Measurements from ENCODE around the gene ZMYND11.
"Not testable (repeated sequence)": the region's sequence is repeated elsewhere in the genome, so short reads cannot be mapped to it uniquely, and the experiment has no call there.

The ZMYND11 gene

DNA sequence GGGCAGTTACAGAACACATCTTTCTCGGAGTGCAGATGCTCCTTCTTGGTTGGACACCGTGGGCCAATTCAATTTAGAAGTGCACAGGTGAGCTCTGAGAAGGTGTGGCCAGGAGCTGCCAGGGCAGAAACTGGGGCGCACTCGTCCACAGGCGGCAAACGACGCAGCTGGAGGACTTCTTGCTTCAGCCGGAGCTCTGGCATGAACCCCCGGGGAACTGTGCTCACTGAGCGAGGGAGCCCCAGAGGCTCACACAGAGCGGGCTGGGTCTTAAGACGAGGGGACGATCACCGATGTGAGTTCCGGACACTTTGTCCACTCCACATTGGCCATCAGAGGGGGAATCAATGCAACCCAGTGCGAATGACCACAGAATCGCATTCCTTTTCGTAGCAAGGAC is 140.4 kb downstream of the ZMYND11 start:
- no peak for DNase-seq (ENCODE audit: extremely low spot score, insufficient read length, low read depth)
- FAIRE-seq = no peak

DNA sequence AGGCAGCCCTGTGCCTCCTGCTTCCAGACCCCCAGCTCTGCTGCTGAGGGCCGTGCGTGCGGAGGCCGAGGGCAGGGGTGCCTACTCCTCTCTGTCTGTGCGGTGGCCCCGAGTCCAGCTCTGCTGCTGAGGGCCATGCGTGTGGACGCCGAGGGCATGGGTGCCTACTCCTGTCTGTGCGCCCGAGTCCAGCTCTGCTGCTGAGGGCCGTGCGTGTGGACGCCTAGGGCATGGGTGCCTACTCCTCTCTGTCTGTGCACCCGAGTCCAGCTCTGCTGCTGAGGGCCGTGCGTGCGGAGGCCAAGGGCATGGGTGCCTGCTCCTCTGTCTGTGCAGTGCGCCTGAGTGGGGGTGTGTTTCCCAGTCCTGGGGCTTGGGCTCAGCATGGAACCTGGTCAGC is 142.7 kb downstream of the ZMYND11 start:
- FAIRE-seq = no peak

DNA sequence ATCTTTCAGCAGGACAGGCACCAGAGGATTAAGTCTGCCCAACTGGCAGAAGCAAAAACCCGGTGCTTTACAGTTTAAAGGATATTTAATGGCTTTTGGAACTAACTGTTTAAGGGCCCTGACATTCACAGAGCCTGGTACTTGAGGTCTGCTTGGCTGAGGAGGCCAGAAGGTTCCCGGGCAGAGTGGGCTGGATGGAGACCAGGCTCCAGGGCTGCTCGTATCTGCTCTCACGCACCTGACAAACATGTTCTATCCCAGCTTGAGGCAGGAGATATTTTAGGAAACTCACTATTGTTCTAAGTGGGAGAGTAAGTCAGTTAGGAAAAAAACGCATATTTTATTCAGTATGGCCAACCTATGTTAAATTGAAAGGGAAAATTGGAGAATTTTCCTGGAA is 143.5 kb downstream of the ZMYND11 start:
- DNase-seq (ENCODE audit: extremely low spot score, insufficient read length, low read depth) (no peak), FAIRE-seq (no peak)

More for the DNA sequence above, 142.7 kb downstream of the ZMYND11 start:
- DNase-seq (ENCODE audit: extremely low spot score, insufficient read length, low read depth) = no peak

DNA sequence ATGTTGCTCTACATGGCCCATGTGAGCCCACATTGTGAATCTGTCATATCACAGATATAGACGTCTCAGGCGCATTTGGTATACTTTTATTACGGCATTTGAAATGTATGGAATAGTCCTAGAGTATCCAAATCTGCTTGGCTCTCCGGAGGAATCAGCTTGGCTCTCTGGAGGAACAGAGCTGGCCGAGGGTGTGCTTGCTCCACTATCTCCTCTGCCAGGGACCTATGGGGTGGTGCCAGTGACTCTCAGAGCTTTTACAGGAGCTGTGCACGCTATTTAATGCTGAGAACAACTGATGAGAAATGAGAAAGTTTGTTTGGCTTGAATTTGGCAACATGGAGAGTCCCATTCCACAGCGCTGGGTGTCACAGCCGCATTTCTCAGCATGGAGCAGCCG is 144.0 kb downstream of the ZMYND11 start:
- DNase-seq (ENCODE audit: extremely low spot score, insufficient read length, low read depth) (no peak), FAIRE-seq (no peak)

DNA sequence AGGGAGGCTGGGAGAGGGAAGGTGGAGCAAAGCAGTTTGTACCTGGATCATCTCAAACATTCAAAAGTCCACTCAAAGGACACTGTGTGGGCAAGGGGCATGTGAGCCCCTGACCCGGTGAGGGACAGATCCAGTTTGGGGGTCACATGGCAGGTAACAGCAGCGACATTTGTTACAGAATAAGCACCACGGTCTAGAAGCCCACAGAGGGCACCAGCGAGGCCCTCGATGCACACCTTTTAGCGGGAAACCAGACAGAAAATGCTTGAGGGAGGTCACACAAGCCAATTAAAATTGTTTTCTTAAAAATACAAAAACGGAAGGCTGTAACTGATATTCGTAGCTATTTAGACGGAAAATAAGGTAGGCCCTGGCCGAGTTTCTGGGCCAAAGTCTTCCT is 144.4 kb downstream of the ZMYND11 start:
- DNase-seq (ENCODE audit: extremely low spot score, insufficient read length, low read depth) (no peak), FAIRE-seq (no peak)

DNA sequence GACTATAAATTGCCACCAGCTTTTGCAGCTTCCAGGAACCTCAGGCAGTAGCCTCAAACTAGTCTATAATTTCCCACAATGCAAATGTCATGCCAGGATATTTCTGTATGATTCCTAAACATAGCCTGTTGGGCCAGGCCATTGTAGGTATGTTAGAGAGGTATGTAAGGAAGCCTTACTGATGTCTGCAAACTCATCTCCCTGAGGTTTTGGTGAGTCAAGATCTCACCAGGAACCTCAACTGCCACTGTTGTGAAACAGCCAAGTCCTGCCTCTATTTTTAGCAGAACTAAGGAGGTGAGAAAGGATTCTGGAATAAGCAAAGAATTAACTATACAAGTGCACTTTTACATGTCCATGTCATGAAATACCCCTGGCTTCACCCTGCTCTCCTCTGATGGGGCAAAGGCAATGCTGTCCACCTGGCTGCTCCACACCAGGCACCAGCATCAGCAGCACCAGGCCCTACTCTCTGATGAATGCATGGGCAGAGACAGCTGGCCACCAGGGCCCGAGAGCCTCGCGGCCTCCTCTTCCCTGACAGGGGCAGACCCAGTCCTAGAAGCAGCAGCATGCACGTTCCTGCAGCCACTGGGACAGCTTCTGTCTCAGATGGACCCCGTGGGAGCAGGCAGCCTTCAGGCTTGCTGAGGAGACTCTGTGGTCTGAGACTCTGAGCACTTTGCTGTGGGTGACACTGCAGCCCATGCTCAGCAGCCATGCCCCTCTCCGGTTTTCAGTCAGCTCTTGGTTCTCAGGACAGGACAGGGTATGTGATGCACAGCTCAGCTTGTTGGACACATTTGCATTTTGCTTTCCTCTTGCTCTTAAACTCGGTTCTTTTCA is 147.3 kb downstream of the ZMYND11 start:
- DNase-seq (ENCODE audit: extremely low spot score, insufficient read length, low read depth) (no peak), FAIRE-seq (no peak)

DNA sequence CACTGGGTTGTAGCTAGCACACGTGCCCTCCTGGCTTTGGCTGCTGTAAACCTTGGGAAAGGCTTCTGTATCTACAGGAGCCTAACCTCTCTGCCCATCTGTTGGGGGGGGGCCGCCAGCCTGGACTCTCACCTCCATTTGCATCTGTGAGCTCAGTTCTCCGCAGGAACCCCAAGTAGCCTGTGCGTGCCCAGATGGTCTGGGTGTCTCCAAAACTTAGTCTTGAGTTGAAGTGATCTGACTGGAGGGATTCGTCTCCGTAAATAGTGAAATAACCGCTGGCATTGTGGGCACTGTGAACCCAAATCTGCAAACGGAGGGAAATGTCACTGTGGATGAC is 147.9 kb downstream of the ZMYND11 start:
- DNase-seq (ENCODE audit: extremely low spot score, insufficient read length, low read depth) (no peak), FAIRE-seq (no peak)

DNA sequence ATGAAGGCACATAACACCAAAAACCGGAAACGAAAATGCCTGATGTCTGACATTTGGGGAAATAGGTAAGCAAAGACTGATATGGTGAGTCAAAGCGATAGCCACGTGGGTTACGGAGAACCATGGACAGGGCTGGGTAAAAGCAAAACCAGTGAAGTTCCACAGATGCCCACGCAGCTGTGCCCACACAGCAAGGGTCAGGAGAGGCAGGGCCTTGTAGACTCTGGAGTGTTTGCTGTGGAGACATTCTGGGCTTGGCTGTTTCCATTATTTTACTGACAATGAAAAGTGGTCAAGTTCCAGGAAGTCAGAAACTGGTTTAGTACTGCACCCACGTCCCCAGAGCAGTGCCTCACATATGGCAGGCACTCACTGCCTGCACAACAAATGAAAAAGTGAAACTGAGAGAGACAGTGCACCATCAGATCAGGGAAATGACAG is 148.7 kb downstream of the ZMYND11 start:
- FAIRE-seq = peak; percentile 90
- peak; percentile 65 for DNase-seq (ENCODE audit: extremely low spot score, insufficient read length, low read depth)

DNA sequence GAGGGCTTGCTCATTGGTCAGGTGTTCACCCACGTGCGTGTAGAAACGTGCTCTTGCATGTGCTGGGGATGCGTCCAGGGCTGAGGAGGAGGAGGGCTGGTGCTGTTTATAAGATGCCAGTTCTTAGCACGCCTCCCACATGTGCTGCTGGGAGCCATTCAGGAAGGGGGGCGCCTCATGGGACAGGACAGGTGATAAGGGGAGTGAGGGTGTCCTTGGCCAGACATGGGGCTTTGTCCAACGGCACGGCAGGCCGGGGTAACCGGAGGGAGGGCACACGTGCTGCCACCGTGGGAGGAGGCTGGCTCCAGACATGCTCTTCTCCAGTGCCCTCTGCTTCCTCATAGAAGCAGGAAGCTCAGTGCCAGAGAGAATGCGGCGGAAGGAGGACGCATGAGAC is 150.0 kb downstream of the ZMYND11 start:
- DNase-seq (ENCODE audit: extremely low spot score, insufficient read length, low read depth) (no peak), FAIRE-seq (no peak)

DNA sequence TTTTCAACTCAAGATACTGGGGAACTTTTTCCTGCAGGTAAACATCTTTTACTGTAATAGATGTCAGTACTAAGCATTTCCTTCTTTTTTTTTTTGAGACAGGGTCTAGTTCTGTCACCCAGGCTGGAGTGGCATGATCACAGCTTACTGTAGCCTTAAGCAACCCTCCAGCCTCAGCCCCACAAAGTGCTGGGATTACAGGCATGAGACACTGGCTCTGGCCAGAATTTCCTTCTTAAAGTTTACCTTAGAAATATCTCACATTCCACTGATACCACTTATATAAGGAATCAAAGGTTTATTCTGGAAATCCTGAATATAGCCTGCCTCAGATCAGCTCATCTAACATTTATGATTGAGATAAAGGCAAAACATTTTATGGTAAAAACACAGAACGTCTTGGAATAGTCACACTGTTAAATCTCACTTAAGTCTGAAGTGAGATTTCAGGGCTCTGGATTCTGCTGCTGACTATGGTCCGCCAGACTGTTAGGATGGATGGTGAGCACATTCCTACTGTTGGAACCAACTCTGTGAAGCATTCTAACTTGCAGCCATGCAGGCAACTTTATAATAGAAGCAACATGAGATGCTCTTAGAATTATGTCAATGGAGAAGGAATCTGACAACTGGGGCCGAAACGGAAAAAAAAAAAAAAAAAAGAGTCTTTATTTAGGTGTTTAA is 151.9 kb downstream of the ZMYND11 start:
- DNase-seq (ENCODE audit: extremely low spot score, insufficient read length, low read depth) (no peak), FAIRE-seq (no peak)

DNA sequence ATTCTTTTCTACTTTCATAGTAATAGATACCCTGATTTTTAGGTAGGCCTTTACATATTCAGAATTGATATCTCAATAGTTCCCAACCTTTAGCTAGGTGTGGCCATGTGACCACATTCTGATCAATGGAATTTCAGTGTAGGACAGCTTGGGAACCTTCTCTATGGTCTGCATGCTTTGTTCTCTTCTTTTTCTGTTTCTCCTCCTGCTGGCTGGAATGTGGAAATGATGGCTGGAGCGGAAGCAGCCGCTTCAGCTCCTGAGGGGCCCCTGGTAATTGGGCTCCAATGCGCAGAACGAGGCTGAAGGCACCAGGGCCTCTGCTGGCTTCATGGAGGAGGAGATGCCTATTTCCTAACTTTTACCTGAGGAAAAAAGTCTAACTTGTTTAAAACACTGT is 152.6 kb downstream of the ZMYND11 start:
- DNase-seq (ENCODE audit: extremely low spot score, insufficient read length, low read depth) (no peak), FAIRE-seq (no peak)

DNA sequence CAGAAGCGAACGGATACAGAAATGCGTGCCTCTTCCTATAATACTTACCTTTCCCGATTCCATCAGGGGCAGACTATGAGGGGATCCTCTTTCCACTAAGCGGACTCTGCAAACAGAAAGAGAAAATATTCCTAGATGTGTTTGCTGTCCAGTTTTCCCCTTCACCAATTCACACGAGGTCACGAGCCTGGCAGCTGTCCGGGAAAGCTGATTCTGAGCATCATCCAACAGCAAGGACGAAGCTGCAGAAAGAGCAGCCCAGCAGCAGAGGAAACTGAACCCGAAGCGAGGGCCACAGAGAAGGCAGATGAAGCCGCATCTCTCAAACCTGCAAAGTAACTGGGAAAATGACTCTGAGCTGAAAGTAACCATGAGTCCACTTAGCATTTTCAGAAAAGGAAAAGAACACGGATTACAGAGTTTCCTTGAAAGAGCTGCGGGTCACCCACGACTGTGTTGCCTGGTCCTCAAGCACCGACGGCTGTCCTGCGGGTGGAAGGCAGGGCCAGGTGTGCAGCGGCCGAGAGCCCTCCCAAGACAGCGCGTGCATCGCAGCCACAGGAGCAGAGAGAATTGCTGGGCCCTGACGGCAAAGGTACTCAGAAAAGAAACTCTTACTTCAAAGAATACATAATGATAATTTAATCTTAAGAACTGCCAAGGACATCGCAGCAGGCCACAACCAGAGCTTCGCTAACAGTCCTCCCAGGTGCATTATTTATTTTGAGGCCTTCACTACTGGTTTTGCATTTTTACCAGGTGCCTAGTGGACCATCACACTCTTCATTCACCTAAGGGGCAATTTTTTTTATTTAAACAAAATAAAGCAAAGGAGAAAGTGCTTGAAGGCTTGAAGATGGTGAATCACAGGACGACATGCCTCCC is 153.3 kb downstream of the ZMYND11 start:
- no peak for DNase-seq (ENCODE audit: extremely low spot score, insufficient read length, low read depth)
- FAIRE-seq = no peak

DNA sequence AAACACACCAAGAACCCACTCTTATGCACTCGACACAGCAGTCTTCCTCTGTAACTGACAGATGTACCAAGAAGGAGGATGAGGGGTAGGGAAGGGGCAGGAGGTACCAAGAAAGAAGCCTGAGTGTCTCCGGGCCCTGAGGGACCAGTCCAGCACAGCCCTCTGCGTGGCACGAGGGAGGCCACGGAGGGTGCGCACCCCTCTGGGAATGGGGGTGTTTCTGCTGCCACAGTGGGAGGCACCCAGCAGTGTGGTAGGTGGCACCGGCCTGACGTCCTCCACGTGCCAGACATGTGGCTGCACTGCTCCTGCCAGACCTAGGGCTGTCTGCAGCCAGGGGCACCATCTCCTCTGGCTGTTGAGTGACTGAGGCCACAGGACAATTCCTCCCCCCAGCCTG is 154.3 kb downstream of the ZMYND11 start:
- FAIRE-seq = no peak
- DNase-seq (ENCODE audit: extremely low spot score, insufficient read length, low read depth) = no peak

DNA sequence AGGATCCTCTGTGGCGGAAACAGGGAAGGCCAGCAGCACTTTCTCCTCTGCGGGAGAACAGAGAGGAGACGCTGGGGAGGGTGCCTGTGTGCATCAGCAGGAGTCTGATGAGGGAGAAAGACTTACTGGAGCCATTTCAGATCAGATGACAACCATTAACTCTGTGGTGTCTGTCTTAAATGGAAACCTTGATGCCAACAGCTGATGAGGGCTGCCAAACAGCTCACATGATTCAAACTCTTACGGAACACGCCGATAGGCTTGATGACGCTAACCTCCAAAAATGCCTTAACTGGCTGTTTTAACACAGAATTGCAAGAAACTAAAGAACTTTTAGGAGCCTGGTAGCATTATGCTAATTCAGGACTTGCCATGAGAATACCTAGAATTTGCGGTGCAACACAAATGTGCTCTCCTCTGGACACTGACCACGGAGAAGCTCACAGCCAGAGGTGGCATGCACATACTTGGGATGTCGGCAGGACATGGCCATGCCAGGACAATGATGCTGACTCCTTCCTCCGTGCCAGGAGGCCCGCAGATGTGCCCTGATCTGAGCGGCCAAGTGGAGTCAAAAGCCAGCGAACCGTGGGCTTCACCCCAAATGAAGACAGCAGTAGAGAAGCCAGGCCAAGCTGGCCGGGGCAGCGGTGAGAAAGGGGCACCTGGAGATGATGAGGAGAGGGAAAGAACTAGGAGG is 154.9 kb downstream of the ZMYND11 start:
- DNase-seq (ENCODE audit: extremely low spot score, insufficient read length, low read depth) = no peak
- no peak for FAIRE-seq

DNA sequence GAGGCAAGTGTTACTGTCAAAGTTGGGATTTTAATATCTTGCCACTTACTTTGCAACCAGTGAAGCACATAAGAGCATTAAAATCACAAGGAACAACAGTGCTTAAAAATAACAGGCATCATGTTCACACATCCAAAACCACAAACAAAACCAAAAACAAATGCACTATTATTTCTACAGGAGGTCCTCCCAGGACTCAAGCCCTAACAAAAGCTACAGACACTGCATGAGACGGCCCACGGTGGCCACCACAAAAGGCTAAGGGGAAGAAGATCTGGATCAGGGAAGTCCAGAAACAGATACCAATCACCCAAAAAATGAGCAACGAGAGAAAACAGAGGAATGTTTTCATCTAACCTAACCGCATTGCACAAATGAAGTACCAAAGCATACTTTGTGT is 158.4 kb downstream of the ZMYND11 start:
- no peak for FAIRE-seq
- DNase-seq (ENCODE audit: extremely low spot score, insufficient read length, low read depth) = no peak

DNA sequence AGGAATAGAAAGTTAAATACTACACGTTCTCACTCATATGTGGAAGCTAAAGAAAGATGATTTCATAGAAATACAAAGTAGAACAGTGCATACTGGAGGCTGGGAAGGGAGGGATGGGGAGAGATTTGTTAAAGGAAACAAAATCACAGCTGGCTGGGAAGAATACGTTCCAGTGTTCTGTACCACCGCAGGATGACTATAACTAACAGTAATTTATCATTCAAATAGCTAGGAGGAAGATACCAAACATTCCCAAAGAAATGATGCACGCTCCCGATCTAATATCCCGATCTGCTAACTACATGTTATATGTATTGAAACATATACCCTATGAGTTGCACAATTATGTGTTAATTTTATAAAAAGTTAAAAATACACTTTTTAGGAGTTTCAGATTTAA is 162.3 kb downstream of the ZMYND11 start:
- FAIRE-seq = no peak
- no peak for DNase-seq (ENCODE audit: extremely low spot score, insufficient read length, low read depth)

DNA sequence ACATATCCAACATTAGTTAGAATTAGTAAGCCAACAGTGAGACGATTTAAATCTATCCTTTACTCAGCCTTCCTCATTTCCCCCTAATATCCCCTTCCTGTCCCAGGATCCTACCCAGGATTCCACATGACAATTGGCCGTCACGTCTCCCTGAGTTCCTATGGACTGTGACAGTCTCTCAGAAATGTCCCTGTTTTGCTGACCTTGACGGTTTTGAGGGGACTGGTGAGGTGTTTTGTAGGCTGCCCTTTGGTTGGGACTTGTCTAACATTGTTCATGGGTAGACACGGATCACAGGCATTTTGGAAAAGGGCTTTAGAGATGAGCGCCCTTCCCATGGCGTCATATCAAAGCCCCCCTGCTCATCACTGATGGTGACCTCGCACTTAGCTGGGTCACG is 162.8 kb downstream of the ZMYND11 start:
- FAIRE-seq (no peak), DNase-seq (ENCODE audit: extremely low spot score, insufficient read length, low read depth) (no peak)

DNA sequence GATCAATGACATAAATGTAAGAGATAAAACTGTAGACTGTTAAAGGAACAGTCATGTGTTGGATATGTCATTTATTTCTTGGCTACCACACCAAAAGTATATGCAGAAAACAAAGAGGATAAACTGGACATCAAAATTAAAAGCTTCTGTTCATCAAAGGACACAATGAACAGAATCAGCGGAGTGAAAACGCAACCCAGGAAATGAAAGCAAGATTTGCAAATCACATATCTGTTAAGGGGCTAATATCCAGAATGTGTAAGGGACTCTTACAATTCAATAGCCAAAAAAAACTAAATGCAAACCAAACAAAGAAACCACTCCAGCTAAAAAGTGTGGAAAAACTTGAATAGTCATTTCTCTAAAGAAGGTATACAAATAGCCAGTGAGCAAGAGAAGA is 164.3 kb downstream of the ZMYND11 start:
- DNase-seq (ENCODE audit: extremely low spot score, insufficient read length, low read depth) (no peak), FAIRE-seq (no peak)

DNA sequence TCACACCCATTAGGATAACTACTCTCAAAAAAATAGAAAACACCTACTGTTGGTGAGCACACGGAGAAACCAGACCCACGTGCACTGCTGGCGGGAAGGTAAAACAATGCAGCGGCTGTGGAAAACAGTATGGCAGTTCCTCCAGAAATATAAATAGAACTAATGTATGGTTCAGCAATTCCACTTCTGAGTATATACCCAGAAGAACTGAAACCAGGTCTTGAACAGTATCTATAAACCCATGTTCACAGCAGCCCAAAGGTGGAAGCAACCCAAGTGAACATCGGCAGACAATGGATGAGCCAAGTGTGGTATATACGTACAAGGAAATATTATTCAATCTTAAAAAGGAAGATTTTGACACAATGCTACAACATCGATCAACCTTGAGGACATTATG is 164.7 kb downstream of the ZMYND11 start:
- no peak for FAIRE-seq
- DNase-seq (ENCODE audit: extremely low spot score, insufficient read length, low read depth) = no peak

DNA sequence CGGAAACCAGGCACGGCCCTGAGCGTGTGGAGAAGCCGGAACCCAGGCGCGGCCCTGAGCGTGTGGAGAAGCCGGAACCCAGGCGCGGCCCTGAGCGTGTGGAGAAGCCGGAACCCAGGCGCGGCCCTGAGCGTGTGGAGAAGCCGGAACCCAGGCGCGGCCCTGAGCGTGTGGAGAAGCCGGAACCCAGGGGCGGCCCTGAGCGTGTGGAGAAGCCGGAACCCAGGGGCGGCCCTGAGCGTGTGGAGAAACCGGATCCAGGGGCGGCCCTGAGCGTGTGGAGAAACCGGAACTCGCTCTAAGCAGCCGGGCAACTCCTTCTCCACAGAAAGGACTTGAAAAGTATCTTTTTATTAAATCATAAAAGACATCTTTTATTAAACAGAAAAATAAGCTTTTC is 165.3 kb downstream of the ZMYND11 start:
- DNase-seq (ENCODE audit: extremely low spot score, insufficient read length, low read depth); FAIRE-seq: not testable (repeated sequence)
